Glutamatergic neuron (in vitro differentiated cells): Measurements from ENCODE around the gene DLL4. TPM values are rescaled to one million over a fixed set of nuclear protein-coding genes. Genes with fewer than 3 reads are reported as not detected.
A peak's percentile ranks its signal among the peaks of the same experiment; 100 is the strongest.

Experiments
- DNase-seq: peaks from one replicate; pipeline ENCODE4 v3.0.0; 2022
- H3K27ac Mint-ChIP-seq: one replicate; pipeline ENCODE4 v1.8.0; 2020; ENCODE audit warnings: mild to moderate bottlenecking, mixed read lengths, inconsistent platforms; ENCODE audit not compliant: unreplicated experiment
- H3K27me3 Mint-ChIP-seq: one replicate; pipeline ENCODE4 v1.8.0; 2020; ENCODE audit warnings: mild to moderate bottlenecking, moderate library complexity, mixed read lengths, inconsistent platforms; ENCODE audit not compliant: unreplicated experiment
- H3K36me3 Mint-ChIP-seq: one replicate; pipeline ENCODE4 v1.8.0; 2020; ENCODE audit warnings: mild to moderate bottlenecking, mixed read lengths, inconsistent platforms; ENCODE audit not compliant: unreplicated experiment
- H3K4me1 Mint-ChIP-seq: one replicate; pipeline ENCODE4 v1.8.0; 2020; ENCODE audit warnings: mild to moderate bottlenecking, low read depth, mixed read lengths, inconsistent platforms; ENCODE audit not compliant: unreplicated experiment
- H3K4me3 Mint-ChIP-seq: one replicate; pipeline ENCODE4 v1.8.0; 2020; ENCODE audit warnings: mild to moderate bottlenecking, mixed read lengths, inconsistent platforms; ENCODE audit not compliant: unreplicated experiment
- H3K9me3 Mint-ChIP-seq: one replicate; pipeline ENCODE4 v1.8.0; 2020; ENCODE audit warnings: mild to moderate bottlenecking, moderate library complexity, mixed read lengths, inconsistent platforms; ENCODE audit not compliant: unreplicated experiment
- long read RNA-seq: library from polyadenylated mRNA; unstranded; transcript quantifications from one replicate; pipeline ENCODE4 v2.0.0, GENCODE V29; 2020; ENCODE audit not compliant: unreplicated experiment
- total RNA-seq: library from RNA; stranded (reverse); fragmentation: NEBNext Ultra II Directional; extraction: Animal tissue kit (Norgen Biotek cat#: 25700); gene quantifications from one replicate; pipeline ENCODE4 v1.2.1, GENCODE V29; 2021; ENCODE audit not compliant: unreplicated experiment
- TF ChIP-seq, protein P1 (sequence below): fragments of 200-600 bp; sonication (generic); IDR thresholded peaks from one replicate; pipeline ENCODE4 v1.5.0; 2021; ENCODE audit not compliant: partially characterized antibody, unreplicated experiment

The DLL4 gene
- 12.5 TPM for total RNA-seq
- long read RNA-seq, partial matches to known transcripts = 4 of 4 reads
- long read RNA-seq, other reads (novel, unspliced or antisense) = 0 of 4 reads

DNA sequence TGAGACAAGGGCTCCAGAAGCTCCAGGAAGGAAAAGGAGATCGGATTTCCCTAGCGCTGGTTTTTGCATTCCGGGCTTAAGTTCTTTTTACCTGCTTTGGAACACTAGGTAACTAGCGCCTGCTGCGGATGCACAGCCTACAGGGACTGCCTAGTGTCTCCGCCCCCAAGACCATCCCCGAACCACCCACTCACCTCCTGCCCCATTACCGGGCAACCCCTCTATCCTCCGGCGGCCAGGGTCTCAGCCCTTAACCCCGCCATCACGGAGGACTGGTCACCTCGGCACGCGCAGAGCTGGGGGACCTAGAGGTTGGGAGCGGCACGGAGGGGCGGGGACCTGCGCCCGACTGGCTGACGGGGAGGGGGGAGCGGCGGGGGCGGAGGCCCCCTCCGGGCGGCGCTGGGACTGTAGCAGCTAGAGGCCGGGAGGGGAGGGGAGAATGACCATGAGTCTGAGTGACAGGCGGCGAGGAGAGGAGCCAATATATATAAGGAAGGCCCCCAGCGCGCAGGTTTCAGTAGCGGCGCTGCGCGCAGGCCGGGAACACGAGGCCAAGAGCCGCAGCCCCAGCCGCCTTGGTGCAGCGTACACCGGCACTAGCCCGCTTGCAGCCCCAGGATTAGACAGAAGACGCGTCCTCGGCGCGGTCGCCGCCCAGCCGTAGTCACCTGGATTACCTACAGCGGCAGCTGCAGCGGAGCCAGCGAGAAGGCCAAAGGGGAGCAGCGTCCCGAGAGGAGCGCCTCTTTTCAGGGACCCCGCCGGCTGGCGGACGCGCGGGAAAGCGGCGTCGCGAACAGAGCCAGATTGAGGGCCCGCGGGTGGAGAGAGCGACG lies at the start of gene DLL4:
DLL4 (plus strand) TSS at position 520 of the 839 bp plus-strand sequence. CDS start 329 bp downstream, outside the sequence.
- Mint-ChIP-seq H3K4me3 (peak within 1 kb of the TSS; percentile 96), H3K4me1 (peaks cover 30% of the 10 kb centered on the region), H3K9me3 (peaks cover 33% of the 10 kb centered on the region)

DNA sequence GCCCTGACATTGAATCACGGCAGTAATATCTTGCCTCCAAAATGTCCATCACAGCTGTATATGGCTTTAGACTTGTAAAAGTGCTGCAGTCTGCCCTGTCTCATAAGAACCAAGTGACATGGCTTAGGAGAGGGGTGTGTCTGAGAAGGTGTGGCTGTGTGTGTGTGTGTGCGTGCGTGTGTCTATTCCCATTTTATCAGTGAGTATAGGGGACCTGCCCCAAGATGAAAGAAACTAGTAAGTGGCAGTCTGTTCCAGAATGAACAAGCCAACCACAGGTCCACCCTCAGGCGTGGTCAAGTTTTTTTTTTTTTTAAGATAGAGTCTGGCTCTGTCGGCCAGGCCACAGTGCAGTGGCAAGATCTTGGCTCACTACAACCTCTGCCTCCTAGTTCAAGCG lies 49.5 kb upstream of the DLL4 start:
- Mint-ChIP-seq H3K27ac (no peak overlapping the region), H3K4me1 (no peaks in the 10 kb centered on the region), H3K9me3 (peaks cover 2% of the 10 kb centered on the region), H3K36me3 (no peaks in the 10 kb centered on the region), H3K4me3 (no peak overlapping the region), H3K27me3 (no peaks in the 10 kb centered on the region)
- TF ChIP-seq, protein P1, sequence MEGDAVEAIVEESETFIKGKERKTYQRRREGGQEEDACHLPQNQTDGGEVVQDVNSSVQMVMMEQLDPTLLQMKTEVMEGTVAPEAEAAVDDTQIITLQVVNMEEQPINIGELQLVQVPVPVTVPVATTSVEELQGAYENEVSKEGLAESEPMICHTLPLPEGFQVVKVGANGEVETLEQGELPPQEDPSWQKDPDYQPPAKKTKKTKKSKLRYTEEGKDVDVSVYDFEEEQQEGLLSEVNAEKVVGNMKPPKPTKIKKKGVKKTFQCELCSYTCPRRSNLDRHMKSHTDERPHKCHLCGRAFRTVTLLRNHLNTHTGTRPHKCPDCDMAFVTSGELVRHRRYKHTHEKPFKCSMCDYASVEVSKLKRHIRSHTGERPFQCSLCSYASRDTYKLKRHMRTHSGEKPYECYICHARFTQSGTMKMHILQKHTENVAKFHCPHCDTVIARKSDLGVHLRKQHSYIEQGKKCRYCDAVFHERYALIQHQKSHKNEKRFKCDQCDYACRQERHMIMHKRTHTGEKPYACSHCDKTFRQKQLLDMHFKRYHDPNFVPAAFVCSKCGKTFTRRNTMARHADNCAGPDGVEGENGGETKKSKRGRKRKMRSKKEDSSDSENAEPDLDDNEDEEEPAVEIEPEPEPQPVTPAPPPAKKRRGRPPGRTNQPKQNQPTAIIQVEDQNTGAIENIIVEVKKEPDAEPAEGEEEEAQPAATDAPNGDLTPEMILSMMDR = no peak
- no peak for DNase-seq

More for the DNA sequence above, at the start of gene DLL4:
- TF ChIP-seq, protein P1 = peak; percentile 14
- DNase-seq = peak; percentile 83
- H3K27ac Mint-ChIP-seq = peak within 1 kb of the TSS; percentile 84
- H3K27me3 Mint-ChIP-seq = peaks cover 28% of the 10 kb centered on the region
- H3K36me3 Mint-ChIP-seq = no peaks in the 10 kb centered on the region

DNA sequence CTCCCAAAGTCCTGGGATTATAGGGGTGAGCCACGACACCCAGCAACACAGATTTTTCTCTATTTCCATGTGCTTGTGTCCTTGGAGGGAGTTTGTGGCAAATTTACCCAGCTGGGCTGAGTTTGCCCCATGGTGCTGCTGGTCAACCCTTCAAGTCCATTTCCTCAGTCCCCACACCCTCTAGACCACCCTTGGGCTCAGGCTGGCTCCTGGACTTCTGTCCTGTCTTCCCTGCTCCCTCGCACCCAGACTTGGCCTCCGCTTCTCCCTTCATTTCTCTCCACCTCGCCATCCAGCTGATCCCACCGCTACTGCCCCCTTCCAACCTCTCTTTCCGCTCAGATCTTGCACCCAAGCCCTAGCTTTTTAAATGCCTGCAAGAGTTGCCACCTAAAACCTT lies 47.8 kb upstream of the DLL4 start:
- no peak for DNase-seq
- Mint-ChIP-seq H3K27me3 (no peaks in the 10 kb centered on the region), H3K4me1 (no peaks in the 10 kb centered on the region), H3K27ac (no peak overlapping the region), H3K9me3 (peaks cover 2% of the 10 kb centered on the region), H3K4me3 (no peak overlapping the region), H3K36me3 (no peaks in the 10 kb centered on the region)
- TF ChIP-seq, protein P1 = no peak

DNA sequence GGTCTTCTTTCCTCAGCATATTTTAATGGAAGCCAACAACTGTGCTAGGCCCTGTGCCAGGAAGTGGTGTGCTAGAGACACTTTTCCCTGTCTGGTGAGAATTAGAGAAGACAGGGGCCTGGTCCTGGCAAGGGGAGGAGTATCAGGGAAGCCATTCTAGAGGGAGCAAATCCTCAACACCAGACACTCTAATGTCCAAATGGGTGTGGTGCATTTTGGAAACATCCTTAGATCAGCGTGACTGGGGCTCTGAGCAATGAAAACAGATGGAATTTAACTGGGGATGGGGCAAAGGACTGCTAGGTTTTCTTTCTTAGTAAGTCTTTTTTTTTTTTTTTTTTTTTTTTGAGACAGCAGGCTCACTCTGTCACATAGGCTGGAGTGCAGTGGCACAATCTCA lies 42.6 kb upstream of the DLL4 start:
- H3K9me3 Mint-ChIP-seq = no peaks in the 10 kb centered on the region
- no peak overlapping the region for H3K27ac Mint-ChIP-seq
- H3K36me3 Mint-ChIP-seq = no peaks in the 10 kb centered on the region
- no peak overlapping the region for H3K4me3 Mint-ChIP-seq
- TF ChIP-seq, protein P1 = no peak
- H3K4me1 Mint-ChIP-seq = no peaks in the 10 kb centered on the region
- peaks cover 6% of the 10 kb centered on the region for H3K27me3 Mint-ChIP-seq
- no peak for DNase-seq

- DNase-seq = no peak
- peaks cover 3% of the 10 kb centered on the region for H3K4me1 Mint-ChIP-seq
- H3K27me3 Mint-ChIP-seq = peaks cover 11% of the 10 kb centered on the region
- no peak overlapping the region for H3K4me3 Mint-ChIP-seq
- H3K36me3 Mint-ChIP-seq = no peaks in the 10 kb centered on the region
- H3K27ac Mint-ChIP-seq = no peak overlapping the region
- TF ChIP-seq, protein P1 = no peak
- no peaks in the 10 kb centered on the region for H3K9me3 Mint-ChIP-seq
Observed at GRCh38 chr15:40889112-40889511, 40.0 kb upstream of the DLL4 start.
